Esophagus squamous epithelium (tissue), 4 donors: ENCODE measurements around the gene FGF1.

Experiments used
- POLR2A ChIP-seq, 4 donors: fragments of 450-650 bp; IDR thresholded peaks; one replicate each; pipeline ENCODE4 v1.6.1; 2017; ENCODE audit warnings: antibody characterized with exemption in 4 of 4, mild to moderate bottlenecking in 4 of 4, moderate library complexity in 3 of 4
- TF ChIP-seq, protein P1 (sequence below), 6 experiments: fragments of 450-650 bp in 4 of 6; fragments of 200-600 bp in 2 of 6; sonication (generic) in 2 of 6; IDR thresholded peaks; one replicate each; pipeline ENCODE4 v1.5.1; 2016 to 2019; ENCODE audit warnings: antibody characterized with exemption in 6 of 6, mild to moderate bottlenecking in 4 of 6, moderate library complexity in 4 of 6

DNA sequence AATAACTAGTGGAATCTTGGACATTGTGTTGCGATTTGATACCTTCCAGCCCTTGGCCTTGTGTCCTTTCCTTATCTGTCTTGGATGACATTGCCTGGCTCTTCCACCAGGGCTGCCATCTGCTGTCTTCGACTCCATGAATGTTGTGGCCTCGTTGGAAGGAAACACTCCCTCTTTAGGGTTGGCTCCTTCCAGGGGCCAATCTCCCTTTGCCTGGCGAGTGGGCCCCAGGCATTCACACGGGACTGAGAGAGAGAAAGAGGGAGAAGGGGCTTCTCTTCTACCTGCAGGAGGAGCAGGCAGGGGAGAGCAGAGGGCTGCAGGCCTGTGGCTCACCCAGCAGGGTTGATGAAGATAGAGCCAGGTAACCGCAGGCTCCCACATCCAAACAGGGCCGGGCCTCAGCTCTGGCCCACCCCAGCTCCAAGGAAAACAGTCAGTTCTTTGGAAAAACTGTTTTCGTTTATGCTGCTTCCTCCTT lies 31.3 kb downstream of the FGF1 start:
- TF ChIP-seq, protein P1, sequence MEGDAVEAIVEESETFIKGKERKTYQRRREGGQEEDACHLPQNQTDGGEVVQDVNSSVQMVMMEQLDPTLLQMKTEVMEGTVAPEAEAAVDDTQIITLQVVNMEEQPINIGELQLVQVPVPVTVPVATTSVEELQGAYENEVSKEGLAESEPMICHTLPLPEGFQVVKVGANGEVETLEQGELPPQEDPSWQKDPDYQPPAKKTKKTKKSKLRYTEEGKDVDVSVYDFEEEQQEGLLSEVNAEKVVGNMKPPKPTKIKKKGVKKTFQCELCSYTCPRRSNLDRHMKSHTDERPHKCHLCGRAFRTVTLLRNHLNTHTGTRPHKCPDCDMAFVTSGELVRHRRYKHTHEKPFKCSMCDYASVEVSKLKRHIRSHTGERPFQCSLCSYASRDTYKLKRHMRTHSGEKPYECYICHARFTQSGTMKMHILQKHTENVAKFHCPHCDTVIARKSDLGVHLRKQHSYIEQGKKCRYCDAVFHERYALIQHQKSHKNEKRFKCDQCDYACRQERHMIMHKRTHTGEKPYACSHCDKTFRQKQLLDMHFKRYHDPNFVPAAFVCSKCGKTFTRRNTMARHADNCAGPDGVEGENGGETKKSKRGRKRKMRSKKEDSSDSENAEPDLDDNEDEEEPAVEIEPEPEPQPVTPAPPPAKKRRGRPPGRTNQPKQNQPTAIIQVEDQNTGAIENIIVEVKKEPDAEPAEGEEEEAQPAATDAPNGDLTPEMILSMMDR (IDR thresholded peaks at IDR 0.05) = peak in 1 of 6 experiments; percentile 8
- no peak for TF ChIP-seq POLR2A (IDR thresholded peaks at IDR 0.05)
